Activated CD8-positive, alpha-beta memory T cell treated with anti-CD3 and anti-CD28 coated beads for 48 hours (primary cell): ENCODE measurements around the gene SH3PXD2A.

ENCODE experiments used
- DNase-seq, 3 experiments: peaks; one replicate each; pipeline ENCODE4 v3.0.0-alpha.2; 2020; ENCODE audit warnings: low read depth in 2 of 3, low spot score in 2 of 3

Gene SH3PXD2A

DNA sequence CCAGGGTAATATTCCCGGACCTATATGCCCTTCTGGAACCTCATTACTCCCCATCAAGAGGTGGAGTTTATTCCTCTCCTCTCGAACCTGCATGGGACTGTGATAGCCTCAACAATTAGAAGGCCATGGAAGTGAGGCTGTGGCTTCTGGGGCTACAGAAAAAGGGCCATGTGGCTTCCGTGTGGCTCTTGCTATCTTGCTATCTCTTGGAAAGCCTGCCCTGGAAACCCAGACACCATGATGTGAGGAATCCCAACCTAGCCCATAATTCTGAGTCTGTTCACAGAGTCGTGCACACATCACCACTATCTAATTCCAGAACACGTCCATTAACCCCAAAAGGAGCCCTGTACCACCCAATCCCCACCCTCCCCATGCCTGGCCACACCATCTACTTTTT lies 20.8 kb upstream of the SH3PXD2A start:
- no peak for DNase-seq

DNA sequence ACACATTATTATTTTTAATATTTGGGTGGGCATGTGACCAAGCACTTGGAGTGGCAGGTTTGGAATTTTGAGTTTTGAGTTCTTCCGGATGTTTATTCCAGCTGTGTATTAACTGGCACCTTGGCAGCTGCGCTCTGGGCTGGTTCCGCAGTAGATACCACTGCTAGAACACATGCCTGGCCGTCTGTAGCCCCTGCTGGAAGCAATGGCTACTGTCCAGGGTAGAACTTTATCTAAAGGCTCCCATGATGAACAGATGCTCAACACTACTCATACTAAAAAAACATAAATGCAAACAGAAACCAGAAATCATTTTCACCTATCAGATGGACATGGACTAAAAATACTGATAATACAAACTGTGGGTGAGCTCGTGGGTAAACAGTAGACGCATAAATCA lies 19.4 kb upstream of the SH3PXD2A start:
- no peak for DNase-seq

DNA sequence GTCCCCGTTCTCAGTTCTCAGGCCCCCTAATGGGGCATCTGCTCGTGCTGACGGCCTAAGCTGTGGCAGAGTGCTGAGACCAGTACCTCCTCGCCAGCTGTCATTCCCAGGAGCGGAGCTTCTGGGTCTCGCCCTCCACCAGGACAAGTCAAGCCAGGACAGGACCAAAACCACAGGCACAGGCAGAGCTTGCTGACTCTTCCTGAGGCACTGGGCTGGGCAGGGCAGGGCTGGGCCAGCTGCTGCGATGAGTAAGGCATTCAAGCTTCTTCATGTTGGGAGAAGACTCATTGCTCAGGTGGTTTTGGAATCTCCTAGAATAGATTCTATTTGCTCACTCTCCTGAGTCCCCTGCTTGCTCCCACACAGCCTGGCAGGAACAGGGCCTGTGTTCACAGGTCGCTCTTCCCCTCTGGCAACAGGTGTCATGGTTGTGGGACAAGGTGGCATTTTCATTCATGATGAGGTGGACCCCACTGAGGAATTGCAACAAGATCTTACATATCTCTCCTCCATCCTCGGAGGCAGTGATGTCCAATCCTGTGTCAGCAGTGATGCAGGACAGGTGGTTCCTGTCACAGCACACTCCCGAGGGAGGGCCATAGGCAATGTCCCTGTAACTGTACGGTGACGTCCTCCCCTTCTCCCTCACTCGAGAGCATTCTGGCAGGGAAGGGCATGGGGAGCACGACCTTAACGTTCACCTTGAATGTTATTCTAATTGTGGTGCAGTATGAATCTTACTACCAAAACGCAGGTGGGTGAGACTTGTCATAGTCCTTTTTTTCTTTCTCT lies 17.0 kb upstream of the SH3PXD2A start:
- DNase-seq, result no peak

DNA sequence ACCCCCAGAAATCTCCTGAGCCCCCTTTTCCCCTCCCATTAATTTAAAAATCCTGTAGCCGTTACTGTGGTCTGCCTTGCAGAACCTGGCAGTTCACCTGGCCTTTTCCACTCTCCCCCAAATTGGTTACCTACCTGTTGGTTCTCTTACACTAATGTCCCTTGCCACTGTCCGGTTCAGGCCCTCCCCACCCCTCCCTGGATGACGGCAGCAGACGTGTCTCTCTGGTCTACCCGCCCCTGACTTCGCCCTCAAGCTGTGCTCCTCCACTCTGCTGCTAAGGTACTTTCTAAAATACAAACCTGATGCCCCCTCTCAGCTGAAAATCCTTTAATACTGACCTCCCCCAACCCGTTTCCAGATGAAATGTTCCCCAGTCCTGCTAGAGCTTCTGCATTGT lies 15.6 kb upstream of the SH3PXD2A start:
- no peak for DNase-seq

DNA sequence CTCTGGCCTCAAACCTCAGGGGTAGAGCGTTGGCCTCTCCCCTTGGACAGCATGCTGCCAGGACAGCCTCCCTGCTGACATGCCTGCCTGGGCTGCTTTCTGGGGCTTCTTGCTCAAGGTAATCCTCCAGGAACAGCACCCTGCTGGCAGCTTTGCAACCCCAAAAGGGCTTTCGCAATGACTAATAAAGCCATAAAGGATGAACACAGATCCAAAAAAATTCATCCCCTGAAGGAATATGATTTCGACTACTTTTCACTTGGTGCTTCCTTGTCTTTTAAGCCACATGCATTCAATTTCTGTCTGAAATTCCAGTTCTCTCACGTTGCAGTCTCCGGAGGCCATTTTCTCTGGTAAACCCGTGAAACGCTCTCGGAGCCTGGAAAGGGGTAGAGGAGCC lies 15.1 kb upstream of the SH3PXD2A start:
- DNase-seq, result no peak

DNA sequence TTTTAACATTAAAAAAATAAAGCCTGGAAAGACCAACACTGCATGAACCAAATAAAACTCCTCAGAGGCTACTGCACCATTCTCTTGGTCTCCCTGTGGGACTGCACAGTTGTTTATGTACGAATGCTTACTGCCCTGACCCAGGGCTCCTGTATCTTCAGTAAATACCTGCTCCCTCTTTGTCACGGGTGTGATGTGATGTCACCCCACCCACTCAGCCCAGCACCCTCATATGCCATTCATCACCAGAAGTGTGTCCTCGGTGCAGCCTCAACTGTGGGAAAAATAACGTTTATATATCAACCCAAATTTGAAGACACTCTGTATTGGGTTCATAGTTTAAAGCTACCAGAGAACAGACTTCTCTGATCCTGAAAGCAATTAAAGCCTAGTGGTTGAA lies 14.0 kb upstream of the SH3PXD2A start:
- DNase-seq, result no peak

DNA sequence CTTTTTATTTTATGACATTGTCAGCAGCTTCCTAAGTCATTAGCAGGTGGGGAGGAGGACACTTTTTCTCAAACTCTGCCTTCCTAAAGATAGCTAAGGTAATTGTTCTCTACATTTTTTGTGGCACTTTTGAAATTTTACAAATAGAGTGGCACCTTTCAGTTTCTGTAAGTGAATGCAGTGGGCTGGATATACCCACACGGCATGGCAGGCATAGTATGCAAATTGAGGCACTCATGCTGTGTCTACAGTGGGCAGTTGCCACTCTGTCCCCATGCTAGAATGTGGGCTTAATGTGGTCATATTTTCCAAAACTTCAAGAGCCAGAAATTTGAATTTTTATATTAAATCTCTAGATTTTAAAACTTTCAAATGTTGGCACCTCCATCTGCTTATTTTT lies 12.8 kb upstream of the SH3PXD2A start:
- DNase-seq, result no peak

DNA sequence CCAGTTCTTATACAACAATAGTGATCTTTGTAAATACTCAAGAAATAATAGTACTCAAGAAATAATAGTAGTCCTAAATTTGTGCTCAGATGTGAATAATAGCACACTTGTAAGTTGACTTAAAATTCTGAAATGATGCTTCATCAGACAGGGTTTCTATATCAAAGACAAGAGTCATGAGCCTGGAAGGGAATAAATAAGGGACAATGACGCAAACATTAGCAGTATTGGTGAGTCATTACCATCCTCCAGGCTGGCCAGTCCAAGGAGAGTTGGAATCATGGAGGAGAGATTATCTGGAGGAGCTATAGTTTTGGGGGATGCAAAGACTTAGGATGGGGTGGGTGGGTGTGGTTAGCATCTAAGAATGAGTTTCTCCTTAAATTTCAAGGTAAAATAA lies 6.1 kb upstream of the SH3PXD2A start:
- no peak for DNase-seq

DNA sequence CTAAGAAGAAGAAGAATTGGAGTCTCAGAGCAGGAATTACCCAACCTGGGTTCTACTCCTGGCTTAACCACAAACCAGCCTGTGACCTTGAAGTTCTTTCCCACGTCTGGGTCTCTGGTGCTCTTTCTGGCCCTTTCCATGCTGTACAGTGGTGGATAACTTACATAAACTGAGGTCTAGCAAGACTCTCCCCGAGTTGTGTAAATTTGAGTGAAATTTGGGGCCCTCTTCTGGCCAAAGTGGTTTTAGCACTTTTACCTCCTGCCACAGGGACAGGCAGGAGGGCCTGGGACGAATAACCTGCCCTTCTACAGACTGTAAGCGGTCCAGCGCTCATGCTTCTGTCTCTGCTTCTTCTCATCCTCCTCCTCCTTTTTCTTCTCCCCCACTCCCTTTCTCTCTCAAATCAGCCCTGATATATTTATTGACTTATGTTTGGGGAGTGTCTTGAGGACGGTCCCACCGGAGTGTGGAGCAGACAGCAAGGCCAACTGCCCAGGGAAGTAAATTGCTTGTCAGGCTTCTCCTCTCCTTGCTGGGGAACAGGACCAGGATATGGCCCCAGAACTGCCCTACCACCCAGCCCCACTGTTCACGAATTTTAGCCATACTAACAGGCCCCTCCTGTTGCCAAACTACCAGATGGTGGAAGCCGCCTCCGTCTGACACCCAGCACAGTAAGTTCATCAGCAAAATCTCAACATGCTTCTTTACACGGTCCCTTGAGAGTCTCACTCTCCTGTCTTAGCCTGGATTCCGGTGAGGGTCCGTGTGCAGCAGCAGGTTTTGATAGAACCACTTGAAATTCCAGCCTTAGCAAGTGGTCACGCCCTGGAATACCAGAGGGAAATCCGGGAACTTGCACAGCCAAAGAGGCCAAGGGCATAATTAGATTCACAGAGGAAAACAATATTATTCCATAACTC lies 4.0 kb upstream of the SH3PXD2A start:
- peak in 2 of 3 experiments; percentile 15 to 21 for DNase-seq

DNA sequence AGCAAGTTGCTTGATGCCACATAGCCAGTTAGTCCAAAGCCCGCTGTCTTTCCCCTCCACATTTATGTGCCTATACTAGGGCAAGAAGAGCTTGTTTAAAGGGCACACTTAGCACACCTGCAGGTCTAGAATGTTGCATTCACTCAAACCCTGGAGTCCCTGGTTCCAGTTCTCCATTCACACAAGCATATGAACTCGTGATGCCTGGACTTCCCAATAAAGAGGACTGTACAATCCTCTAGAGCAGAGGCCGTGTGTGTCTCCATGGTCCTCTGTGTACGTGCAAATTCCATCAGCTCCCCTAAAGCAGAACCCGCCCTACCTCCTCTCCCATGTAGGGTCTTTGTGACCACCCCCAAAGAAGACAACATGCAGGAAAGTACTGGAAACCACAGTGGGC lies 3.0 kb upstream of the SH3PXD2A start:
- no peak for DNase-seq

DNA sequence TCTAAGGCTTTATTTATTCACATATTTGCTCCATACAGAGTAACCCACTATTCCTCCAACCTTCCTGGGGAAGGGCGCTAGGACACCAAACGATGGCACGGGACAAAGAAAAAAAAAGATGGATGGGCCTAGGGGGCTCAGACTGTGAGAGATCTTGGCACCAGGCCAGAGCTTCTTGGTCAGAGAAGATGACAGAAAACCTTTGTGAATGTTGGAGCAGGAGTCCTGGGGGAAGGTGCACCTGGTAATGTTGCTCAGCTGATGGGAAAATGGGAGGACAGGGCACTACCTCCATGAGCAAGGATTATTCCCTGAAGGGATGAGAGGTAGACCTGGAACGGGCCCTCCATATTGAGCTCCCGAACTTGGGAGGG lies 1.4 kb upstream of the SH3PXD2A start:
- DNase-seq, result no peak

DNA sequence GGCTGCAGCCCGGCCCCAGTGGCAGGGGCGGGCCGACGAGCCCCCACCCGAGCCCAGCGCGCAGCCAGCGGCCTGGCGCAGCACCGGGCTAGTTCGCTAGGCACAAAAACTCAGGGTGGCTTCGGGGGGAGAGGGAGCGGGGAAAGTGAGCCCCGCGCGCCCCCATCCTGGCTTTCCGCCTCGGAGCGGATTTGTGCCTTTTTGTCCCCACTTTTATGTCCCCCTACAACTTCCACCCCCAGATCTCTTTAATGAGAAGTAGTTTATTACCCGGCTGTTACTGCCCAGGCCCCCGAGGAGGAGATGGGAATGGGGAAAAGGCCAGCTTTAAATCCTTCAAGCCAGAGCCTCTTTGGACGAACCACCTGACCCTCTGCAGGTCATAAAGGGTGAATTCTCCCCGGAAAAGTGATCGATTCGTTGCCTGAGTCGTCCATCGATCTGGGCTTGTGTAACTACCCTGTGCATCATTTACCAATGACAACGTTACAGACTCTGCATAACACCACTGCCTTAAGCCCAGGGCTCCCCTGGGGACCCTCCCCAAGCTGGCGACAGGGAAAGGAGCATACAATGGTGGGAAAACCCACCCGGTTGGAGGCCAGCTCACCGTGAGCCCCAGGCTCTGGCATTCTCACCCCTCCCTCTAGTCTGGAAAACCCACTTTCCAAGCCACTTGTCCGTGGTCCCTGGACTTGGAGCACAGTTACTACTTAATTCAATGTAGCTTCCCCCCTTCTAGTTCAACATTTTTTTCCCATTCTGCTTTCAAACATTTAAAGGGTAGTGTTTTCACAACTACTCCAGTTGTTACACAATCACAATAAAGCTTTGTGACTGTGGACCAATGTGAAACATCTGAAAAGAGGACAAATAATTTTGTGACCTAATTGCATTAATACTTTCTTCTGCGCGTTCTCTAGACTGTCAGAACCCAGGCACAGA lies 748 bp upstream of the SH3PXD2A start:
- no peak for DNase-seq

DNA sequence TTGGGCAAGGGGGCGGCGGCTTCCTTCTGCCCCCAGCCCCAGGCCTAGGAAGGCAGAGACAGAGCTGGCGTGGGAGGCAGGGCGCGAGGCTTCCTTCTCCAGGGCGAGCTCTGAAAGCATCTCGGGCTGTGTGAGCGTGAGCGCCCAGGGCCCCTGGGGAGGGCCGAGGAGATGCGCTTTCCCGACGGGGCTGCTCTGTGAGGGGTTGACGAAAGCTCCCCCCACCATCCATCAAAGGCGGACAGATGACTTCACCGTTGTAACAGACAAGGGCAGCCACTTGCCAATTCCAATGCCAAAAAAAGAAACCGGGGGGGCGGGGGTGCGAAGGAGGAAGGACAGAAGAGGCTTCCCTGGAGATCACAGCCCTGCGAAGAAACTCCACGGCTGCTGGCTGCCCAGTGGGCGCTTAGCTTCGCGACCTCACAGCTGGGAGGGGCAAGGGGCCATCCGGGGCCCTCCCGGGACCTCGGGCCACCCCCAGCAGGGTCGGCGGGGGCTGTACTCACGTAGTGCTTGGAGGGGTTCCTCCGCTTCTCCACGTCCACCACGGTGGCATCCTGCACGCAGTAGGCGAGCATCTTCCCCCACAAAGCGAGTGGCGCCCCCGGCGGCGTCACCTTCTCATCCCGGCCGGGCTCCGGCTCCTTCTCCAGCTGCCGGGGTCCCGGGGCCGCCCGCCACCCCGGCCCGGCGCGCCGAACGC lies 537 bp downstream of the SH3PXD2A start:
- no peak for DNase-seq

DNA sequence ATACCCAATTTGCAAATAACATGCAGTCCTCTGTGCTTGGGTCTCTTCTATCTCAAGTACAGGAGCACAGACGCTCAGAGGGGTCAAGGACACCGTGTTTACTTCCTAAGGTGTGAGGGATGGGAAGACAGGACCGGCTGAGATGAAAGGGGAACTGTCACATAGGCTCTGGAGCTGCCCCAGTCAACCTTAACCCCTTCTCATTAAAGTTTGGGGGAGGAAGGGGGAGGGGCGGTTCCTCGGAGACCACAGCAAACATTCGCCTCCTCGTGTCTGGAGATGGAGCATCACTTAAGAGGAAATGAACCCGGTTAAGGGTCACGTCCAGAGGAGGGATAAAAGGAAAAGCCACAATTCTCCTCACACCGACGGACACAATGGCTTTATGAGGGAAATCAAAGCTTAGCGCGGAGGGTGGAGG lies 1.1 kb downstream of the SH3PXD2A start:
- no peak for DNase-seq

DNA sequence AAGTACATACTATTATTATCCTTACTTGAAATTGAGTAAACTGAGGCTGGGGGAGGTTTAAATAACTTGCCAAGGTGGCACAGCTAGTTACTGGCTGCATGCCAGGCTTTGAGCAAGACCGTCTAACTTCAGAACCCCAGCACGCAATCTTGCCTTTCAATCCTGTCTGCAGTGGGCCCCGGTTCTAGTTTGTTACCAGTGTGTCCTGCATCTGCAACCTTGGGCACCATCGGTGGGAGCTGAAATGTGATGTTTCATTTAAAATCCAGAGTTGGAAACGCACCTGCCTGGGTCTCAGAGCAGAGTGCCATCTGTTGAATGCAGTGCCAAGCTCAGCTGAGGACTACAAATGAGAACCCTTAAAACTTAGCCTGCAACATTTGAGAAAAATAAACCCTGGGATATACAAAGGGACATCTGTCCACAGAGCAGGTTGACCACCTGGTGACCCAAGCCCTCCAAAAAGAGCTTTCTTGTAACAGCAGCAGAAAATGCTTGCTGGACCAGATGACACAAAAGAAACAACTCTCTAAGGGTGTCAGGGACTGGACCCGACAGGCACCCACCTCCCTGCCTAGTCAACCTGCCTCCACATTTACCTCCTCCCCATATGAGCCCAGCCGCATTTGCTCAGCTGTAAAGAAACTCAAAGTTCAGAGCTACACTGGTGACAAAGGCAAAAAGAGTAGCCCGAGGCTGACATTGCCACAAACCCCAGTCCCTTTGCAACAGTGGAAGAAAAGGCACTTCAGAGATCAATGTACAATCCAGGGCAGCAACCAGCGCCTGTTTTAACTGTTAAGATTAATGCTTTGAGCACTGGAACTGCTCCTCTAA lies 1.7 kb downstream of the SH3PXD2A start:
- no peak for DNase-seq

DNA sequence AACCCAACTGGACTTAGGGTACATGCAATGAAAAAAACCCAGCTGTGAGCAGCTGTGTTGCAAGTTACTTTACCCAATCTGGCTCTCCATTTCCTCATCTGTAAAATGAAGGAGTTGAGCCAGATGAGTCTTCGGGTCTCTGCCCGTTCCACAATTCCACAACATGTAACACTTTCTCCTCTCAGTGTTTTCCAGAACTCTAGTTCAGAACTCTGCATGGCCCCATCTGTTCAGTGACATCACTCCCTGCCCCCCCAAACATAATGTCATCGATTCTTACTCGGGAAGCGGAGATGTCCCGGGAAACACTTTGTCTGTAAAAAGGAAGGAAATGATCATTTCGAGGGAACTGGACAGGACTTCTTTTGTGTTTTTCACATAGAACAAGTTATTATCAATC lies 2.5 kb downstream of the SH3PXD2A start:
- no peak for DNase-seq

DNA sequence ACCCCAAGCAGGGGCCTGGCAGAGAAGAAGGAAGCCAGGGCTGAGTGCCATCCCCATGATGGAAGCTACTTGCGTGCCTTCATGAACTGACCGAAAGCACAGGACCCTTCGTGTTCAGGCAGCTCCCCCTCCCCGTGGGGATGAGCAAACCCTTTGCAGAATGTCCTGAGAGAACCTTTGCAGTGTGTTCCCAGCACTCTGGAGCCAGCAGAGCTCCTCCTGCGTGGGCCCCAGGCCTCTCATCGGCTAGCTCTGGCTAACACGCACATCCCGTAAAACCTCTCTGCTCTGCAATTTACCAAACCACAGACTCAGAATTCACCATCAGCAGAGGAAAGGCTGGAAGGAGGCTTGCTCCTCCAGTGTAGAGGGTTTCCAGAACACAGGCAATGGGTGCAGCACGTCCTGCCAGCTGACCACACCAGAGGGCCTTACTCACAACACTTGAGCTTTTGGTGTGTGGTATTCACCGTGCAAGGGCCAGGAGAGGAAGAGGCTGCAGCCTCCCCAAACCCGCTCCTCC lies 3.1 kb downstream of the SH3PXD2A start:
- DNase-seq, result no peak

DNA sequence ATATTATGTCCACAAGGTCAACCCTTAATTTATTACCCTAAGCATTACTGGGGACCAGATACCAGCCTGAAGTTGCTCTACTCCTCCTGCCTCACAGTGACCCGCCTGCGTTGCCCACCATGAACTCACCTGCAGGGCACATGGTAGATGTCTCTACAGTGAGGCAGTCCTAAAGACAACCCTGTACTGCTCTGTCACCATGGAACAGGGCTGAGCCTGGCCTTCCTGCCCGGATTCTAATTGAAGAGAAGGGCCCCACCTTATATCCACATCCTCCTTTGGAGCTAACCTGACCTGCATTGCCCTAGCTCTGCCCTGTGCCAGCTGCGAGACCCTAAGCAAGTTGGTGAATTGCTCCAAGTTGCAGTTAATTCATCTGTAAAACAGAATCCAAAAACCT lies 4.1 kb downstream of the SH3PXD2A start:
- DNase-seq, result no peak

DNA sequence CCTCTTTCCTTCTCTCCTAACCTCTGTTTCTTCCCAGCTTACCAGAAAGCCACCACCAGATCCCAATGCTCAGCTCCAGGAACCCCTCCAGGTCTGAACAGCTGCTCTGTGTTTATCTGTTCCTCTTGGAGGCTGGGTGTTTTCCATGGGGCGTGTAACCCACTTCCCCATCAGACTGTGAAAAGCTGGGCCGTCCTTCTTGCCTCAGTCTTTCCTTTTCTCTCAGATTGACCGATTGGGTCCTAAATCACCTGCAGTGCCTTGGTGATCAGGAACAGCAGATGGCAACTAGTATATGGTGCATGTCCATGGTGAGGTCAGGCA lies 4.8 kb downstream of the SH3PXD2A start:
- no peak for DNase-seq
